ENCODE measurements around the gene RBM10. TPM values are rescaled to one million over a fixed set of nuclear protein-coding genes. Genes with fewer than 3 reads are reported as not detected.

RBM10 gene, protein sequence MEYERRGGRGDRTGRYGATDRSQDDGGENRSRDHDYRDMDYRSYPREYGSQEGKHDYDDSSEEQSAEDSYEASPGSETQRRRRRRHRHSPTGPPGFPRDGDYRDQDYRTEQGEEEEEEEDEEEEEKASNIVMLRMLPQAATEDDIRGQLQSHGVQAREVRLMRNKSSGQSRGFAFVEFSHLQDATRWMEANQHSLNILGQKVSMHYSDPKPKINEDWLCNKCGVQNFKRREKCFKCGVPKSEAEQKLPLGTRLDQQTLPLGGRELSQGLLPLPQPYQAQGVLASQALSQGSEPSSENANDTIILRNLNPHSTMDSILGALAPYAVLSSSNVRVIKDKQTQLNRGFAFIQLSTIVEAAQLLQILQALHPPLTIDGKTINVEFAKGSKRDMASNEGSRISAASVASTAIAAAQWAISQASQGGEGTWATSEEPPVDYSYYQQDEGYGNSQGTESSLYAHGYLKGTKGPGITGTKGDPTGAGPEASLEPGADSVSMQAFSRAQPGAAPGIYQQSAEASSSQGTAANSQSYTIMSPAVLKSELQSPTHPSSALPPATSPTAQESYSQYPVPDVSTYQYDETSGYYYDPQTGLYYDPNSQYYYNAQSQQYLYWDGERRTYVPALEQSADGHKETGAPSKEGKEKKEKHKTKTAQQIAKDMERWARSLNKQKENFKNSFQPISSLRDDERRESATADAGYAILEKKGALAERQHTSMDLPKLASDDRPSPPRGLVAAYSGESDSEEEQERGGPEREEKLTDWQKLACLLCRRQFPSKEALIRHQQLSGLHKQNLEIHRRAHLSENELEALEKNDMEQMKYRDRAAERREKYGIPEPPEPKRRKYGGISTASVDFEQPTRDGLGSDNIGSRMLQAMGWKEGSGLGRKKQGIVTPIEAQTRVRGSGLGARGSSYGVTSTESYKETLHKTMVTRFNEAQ
- total RNA-seq = 10 to 100 TPM; 21.5 to 25.6 (median 23.6) TPM
- 10 to 100 TPM; 18.2 to 33.8 (median 25.0) TPM for polyA plus RNA-seq
- long read RNA-seq, donor 1, transcript RBM10-203 (24 exons, 3,747 nt) = major isoform, 7 of 28 reads
- long read RNA-seq, donor 1, partial matches to known transcripts = 14 of 28 reads
- long read RNA-seq, donor 1, other reads (novel, unspliced or antisense) = 5 of 28 reads
- long read RNA-seq, donor 2, transcript RBM10-203 (24 exons, 3,747 nt) = major isoform, 5 of 51 reads
- long read RNA-seq, donor 2, partial matches to known transcripts = 26 of 51 reads
- long read RNA-seq, donor 2, other reads (novel, unspliced or antisense) = 16 of 51 reads

DNA sequence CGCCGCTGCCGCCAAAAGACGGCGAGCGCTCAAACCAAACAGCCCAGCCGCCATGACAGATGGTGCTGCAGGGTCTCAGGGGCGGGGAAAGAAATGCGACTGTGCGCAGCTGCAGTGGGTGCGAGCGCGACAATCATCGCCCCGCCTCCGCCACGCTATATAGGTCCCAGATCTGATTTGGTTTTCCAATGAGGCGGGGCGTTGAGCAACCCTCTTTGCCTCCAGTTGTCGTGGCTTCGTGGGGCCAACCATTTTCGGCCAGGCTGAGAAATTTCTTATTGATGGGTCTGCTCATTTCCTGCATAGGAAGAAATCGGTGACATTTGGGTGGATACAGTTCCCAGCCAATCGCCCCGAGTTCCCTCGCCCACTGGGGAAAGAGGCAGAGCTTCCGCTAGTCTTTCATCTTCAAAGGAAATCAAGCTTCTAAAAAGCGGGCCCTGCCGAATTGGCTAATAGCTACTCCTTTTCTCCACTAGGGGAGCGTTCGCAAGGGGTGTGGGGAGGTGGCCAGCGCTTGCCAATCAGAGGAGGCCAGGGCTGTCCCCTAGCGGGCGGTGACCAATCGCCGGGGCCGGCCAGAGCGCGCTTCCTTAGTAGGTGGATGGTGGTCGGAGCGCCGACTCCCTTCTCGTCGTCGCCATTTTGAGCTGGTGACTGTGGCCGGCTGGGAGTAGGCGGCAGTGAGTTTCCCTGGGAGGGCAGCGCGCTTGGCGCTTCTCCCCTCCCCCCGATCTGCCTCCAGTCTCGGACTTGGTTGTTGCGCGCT, at the start of gene RBM10, which contains the start of gene NDUFB11:
TSS of gene RBM10 (plus strand) at position 596 of the 769 bp plus-strand sequence. CDS start 2,261 bp downstream, outside the sequence.
TSS of gene NDUFB11 (minus strand) at position 77 of the 769 bp plus-strand sequence. CDS start at position 54, 23 bp downstream.
- Histone ChIP-seq H3K4me1 (peaks cover 4% of the 10 kb centered on the region), H3K27me3 (ENCODE audit: insufficient read depth in 3 of 3, low read length in 2 of 3) (no peaks in the 10 kb centered on the region), H3K27ac (peak within 1 kb of the TSS; percentile 91), H3K36me3 (ENCODE audit: insufficient read depth in 1 of 2, low read depth in 1 of 2) (peaks cover 0 to 11% of the 10 kb centered on the region in 2 donors), H3K9me3 (no peaks in the 10 kb centered on the region), H3K4me3 (peak within 1 kb of the TSS; percentile 76)
- intact Hi-C loops (cut with DNase I) = loop anchor here in 1 of 2 donors (10.0 kb wide), 1 partner anchor 510 kb away; the partner anchor contains the start of genes ELK1 and UXT
- ATAC-seq (peak; percentile 96 to 97 (median 96)), DNase-seq (peak; percentile 92 to 96)
- TF ChIP-seq CTCF (IDR thresholded peaks at IDR 0.05) = peak; percentile 60
- 0 to 36% (median 0%) methylated on average over 17 to 54 of the region's 54 CpGs for WGBS, 3 donors

- no peak for DNase-seq
- TF ChIP-seq CTCF (IDR thresholded peaks at IDR 0.05) = no peak
- Histone ChIP-seq H3K4me3 (no peak overlapping the region), H3K36me3 (ENCODE audit: insufficient read depth in 1 of 2, low read depth in 1 of 2) (no peaks in the 10 kb centered on the region), H3K27ac (no peak overlapping the region), H3K9me3 (no peaks in the 10 kb centered on the region), H3K27me3 (ENCODE audit: insufficient read depth in 3 of 3, low read length in 2 of 3) (peaks cover 0 to 8% (median 0%) of the 10 kb centered on the region in 3 donors), H3K4me1 (no peaks in the 10 kb centered on the region)
- intact Hi-C loops (cut with DNase I) = no loop called here
- ATAC-seq = no peak
- 53 to 75% (median 63%) methylated on average over 4 of the region's 4 CpGs for whole genome bisulfite sequencing, 3 donors
These were observed 48.0 kb upstream of the RBM10 start for GRCh38 chrX:47097018-47097417.

GRCh38 chrX:47098338-47099094, 46.5 kb upstream of the RBM10 start:
- H3K27ac ChIP-seq = no peak overlapping the region
- no peaks in the 10 kb centered on the region for H3K36me3 ChIP-seq (ENCODE audit: insufficient read depth in 1 of 2, low read depth in 1 of 2)
- H3K27me3 ChIP-seq (ENCODE audit: insufficient read depth in 3 of 3, low read length in 2 of 3) = peaks cover 0 to 8% (median 0%) of the 10 kb centered on the region in 3 donors
- H3K4me3 ChIP-seq = no peak overlapping the region
- intact Hi-C loops (cut with DNase I) = no loop called here
- 79 to 86% (median 82%) methylated on average over 2 of the region's 2 CpGs for WGBS, 3 donors
- no peaks in the 10 kb centered on the region for H3K9me3 ChIP-seq
- DNase-seq (no peak), ATAC-seq (no peak)
- no peaks in the 10 kb centered on the region for H3K4me1 ChIP-seq
- no peak for TF ChIP-seq CTCF (IDR thresholded peaks at IDR 0.05)
